SK-N-SH (cell line): ENCODE results near the gene NXPE3.

Source experiments
- CTCF ChIP-seq: fragments of 200-600 bp; sonication (generic); IDR thresholded peaks from 2 replicates; pipeline ENCODE4 v1.6.1; 2017; ENCODE audit warnings: antibody characterized with exemption, mild to moderate bottlenecking, moderate library complexity
- EP300 ChIP-seq, 2 experiments: IDR thresholded peaks; 2 replicates each; pipeline versions ENCODE4 v1.4.0 to v1.6.1; 2012; ENCODE audit warnings: borderline replicate concordance in 1 of 2, low read depth in 1 of 2, low read length in 1 of 2
- EZH2phosphoT487 ChIP-seq: fragments of 200-600 bp; sonication (generic); IDR thresholded peaks from 2 replicates; pipeline ENCODE4 v1.6.1; 2017; ENCODE audit warnings: low read depth, mixed run types, mild to moderate bottlenecking, antibody characterized with exemption, moderate library complexity, borderline replicate concordance
- JUND ChIP-seq: IDR thresholded peaks from 2 replicates; pipeline ENCODE4 v1.4.0; 2012
- POLR2AphosphoS5 ChIP-seq: IDR thresholded peaks from 2 replicates; pipeline ENCODE4 v1.6.1; 2012; ENCODE audit warnings: low read depth, low read length
- RAD21 ChIP-seq: IDR thresholded peaks from 2 replicates; pipeline ENCODE4 v1.6.1; 2012; ENCODE audit warnings: mild to moderate bottlenecking, low read length
- SIN3A ChIP-seq: IDR thresholded peaks from 2 replicates; pipeline ENCODE4 v1.6.1; 2012; ENCODE audit warnings: low read depth, mild to moderate bottlenecking, low read length, moderate library complexity, borderline replicate concordance
- TAF1 ChIP-seq: IDR thresholded peaks from 2 replicates; pipeline ENCODE4 v1.6.1; 2012; ENCODE audit warnings: low read depth, mild to moderate bottlenecking, low read length, moderate library complexity, borderline replicate concordance
- TEAD4 ChIP-seq: IDR thresholded peaks from 2 replicates; pipeline ENCODE4 v1.4.0; 2012; ENCODE audit warnings: mild to moderate bottlenecking, borderline replicate concordance; ENCODE audit not compliant: insufficient read depth

GRCh38 chr3:101861212-101861788 is 82.3 kb downstream of the NXPE3 start:
- no peak for TF ChIP-seq EP300 (IDR thresholded peaks at IDR 0.05; ENCODE audit: borderline replicate concordance in 1 of 2, low read depth in 1 of 2, low read length in 1 of 2)
- TF ChIP-seq SIN3A: no peak
- TF ChIP-seq RAD21: no peak
- TF ChIP-seq CTCF: no peak
- TF ChIP-seq POLR2AphosphoS5: no peak
- no peak for TF ChIP-seq EZH2phosphoT487
- no peak for TF ChIP-seq TEAD4
- no peak for TF ChIP-seq JUND
- no peak for TF ChIP-seq TAF1
